GM21367 (cell line): Measurements from ENCODE around the gene SLC5A1.

Source experiments
- ATAC-seq: cut with Tn5 transposase; IDR thresholded peaks from one replicate; pipeline ENCODE4 v1.9.1; 2021; ENCODE audit not compliant: unreplicated experiment

SLC5A1 gene

DNA sequence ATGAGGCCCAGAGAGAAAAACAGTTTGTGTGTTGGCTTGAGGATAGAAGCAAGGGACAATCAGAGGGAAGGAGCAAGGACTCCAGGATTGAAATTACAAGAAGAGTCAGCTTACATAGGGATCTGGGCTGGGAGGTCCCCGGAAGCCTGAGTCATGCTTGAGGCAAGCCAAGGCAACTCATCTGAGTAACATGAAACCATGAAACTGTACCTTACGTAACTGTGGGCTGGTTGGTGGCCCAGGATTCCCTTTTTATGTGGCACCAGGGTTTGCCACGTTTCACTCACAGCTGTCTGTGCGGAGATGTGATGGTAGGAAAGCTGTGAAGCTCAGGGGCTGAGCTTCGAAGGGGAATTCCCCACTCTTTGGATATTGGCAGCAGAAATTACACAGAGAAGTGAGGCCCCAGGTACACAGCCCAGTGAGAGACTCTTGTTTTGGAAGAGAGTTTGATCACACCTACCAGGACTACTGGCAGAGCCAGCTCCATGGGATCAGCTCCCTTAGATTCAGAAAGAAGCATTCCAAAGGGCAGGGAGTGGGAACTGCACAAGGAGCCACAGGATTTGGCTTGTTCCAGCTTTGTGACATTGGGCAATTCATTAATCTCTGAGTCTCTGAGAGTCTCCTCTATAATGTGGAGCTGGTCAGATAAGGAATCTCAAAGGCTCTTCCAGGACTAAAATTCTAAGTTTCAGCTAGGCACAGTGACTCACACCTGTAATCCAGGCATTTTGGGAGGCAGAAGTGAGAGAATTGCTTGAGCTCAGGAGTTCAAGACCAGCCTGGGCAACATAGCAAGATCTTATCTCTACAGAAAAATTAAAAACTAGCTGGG, 7.8 kb downstream of the SLC5A1 start:
- peak; percentile 53 for ATAC-seq

DNA sequence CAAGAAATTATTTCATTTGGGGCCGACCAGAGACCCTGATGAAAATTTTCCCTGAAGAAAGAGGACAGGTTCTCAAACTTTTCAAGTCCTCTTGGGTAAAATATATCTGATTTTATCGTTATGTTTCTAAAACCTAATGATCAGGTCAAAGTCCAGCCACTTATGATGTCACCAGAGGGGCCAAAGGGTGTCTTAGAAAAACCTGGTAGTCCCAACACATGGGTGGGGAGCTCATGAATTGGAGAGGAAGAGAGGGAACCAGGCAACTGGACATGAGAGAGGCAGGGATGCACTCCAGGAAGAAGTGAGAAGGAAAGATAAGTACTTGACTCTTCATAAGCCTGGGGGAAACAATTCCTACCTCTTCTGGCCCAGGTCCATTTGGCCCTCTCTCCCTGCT, 9.2 kb downstream of the SLC5A1 start:
- no peak for ATAC-seq

DNA sequence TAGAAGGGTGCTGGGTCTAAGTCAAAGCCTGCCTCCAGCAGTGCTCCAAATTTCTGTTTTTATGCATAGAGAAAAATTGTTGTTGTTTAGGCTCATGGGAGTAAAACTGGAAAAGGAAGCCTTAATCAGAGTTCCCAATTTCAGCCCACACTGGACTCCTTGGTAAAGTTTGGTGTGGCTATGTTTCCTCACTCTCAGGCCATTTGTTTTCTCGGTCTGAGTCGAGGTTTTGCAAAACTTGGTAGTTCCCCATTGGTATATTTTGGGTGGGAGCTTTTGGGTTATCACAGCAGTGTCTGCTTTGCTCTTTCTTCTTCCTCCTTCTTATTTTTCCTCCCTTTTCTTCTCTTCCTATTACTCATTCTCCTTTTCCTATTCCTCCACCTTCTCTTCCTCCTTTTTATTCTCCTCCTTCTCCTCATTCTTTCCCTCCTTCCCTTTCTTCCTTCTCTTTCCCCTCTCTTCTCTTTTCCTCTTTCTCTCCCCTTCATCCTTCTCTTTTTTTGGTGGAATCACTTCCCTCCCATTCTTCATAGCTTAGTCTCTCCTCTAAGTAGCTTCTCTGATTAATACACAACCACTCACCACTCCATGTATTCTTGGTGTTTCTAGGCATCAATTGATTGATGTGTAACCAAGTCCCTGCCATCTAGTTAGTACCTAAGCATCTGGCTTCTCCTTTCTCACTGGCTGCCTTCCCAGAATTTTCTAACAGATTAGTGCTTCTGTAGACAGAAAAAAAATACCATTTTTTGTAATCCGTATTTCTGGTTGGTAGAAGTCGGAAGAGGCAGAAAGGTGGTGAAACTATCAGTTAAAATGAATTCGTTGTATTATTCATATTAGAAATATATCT, 10.1 kb downstream of the SLC5A1 start:
- no peak for ATAC-seq

DNA sequence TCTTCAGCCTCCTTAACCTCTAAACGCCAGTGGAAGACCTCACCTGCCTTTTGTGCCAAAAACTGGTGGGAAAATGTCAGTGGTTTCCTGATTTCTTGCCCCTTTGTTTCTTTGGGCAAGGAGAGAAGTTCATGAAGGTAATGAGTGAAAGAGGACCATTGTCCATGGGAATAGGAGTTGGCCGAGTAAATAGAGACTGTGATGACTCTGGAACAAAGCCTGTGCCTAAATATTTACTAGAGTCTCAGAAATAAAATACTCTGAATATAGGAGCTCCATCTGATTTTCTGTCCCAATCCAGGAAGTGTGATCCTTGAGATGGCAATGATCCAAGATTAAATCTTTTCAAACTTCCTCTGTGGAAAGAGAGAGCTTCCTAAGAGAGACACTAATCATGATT, 12.0 kb downstream of the SLC5A1 start:
- ATAC-seq, result no peak

DNA sequence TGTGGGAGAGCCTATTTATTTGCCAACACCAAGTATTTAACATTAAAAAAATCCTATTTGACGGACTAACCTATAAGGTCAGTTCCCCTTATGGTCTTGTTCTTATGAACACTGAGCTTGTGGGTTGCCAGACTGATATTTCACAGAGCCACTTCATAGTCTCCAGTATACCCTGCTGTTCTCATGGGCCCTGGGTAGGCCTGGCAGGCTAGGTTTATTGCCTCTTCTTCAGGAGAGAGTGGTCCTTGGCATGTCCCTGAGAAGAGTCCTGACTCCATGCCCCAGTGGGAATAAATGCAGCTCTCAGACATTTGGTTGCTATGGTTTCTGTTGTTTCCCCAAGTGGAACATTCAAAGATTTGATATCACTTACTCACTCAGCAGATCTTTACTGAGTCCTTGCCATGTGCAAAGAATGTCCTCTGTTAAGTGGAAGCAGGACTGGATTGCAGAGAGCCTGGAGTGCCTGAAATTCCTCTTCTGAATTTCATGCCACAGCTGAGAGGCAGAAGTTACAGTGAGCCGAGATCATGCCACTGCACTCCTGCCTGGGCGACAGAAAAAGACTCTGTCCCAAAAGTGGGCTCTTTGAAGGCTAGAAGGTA, 15.7 kb downstream of the SLC5A1 start:
- ATAC-seq, result no peak

DNA sequence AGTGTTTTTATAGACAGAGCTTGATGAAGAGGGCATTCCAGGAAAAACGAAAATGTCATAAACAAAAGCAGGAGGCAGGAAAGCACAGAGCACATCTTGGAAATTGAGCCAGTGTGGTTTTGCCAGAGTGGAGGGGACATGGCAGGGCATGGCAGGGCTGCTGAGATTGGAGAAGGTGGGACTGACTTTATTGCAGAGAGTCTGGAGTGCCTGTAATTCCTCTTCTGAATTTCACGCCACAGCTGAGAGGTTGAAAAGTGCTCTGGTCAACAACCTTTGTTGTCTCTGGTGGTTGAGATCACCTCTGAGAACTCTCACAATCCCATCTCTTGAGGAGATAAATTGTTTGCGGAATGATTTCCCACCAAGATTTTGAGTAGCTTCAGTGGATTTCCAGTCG, 16.4 kb downstream of the SLC5A1 start:
- no peak for ATAC-seq

DNA sequence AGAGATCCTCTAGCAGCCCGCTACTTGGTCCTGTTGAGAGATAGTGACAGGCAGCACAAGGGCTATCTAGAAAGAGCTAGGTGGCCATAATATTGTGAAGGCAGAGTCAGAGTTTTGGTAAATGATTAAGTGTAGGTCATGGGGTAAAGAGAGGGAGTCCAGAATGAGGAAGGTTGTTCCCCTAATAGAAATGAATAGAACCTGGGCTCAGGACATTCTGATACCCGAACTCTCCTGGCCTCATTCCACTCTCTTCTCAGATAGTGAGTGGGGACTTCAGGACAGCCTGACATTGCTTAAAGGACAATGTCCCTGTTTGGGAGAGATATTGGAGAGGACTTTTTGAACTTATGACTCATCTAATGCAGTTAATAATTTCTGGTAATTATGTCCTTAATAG, 20.6 kb downstream of the SLC5A1 start:
- ATAC-seq, result no peak

DNA sequence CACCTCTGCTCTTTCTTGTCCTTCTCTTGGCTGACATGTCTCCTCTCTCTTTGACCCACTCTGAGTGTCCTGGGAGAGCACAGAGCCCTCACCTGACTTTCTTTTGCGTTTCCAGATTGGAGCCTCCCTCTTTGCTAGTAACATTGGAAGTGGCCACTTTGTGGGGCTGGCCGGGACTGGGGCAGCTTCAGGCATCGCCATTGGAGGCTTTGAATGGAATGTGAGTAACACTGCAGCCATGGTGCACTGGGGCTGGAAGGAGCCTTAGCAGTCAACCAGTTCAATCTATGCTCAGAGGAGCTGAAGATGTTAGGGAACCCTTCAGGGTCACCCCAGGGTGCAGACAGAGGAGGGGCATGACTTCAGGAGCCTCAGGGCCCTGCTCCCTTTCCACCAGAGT, 23.8 kb downstream of the SLC5A1 start:
- no peak for ATAC-seq

DNA sequence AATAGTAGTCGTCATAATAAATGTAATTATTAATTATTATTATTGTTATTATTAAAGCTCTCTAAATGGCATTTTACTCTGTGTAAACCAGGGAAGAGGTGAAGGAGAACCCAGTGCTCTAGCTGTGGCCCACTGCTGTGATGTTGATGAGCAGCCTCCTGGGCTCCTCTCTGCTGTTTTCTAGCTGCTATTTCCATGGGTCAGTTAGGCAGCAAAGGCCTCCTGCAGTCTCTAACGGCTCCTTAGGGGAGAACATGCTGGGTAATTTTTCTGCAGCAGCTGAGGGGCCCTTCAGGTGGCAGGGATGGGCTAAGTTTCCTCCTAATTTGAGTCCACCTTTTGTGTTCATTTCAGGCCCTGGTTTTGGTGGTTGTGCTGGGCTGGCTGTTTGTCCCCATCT, 24.6 kb downstream of the SLC5A1 start:
- no peak for ATAC-seq

DNA sequence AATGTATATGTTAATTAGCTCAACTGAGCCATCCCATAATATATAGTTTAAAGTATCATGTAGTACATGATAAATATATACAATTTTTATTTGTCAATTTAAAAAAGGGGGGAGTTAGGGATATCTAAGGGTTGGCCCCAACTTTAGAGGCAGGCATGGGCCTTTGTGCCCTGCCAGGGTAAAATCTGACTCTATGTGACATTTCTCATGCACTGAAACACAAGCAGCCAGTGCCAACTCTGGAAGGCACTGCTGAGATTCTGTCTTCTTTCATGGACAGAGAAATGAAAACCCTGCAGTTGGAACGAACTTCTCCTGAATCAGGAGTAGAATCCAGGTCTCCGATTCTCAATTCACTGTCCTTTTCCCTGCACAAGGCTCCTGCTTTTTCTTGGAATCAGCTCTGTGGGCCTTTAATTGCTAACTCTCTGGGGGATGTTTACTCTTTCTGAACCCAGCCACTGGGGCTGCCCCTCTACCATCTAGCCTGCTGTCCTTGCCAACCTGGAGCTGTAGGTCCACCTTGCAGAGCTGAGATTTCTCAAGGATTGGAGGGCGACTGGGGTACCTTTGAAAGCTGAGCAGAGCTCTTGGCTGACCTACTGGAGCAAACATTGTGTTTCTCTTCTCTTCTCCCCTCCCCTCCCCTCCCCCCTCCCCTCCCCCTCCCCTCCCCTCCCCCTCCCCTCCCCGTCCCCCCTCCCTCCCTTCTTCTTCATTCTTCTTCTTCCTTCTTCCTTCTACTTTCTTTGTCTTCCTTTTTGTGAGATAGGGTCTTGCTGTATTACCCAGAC, 26.7 kb downstream of the SLC5A1 start:
- no peak for ATAC-seq

DNA sequence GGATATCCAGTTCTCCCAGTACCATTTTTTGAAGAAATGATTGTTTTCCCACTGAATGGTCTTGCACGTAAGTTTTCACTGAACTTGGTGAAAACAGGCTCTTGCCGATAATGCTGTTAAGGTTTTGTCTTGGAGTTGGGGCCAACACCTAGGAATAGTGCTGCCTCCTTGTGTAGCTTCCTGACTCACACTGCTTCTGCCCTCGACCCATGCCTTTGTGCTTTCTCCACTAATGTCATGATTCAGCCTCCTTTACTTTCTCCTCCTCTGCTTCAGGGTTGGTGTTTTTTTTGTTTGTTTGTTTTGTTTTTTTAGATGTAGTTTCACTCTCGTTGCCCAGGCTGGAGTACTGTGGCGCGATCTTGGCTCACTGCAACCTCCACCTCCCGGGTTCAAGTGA, 30.2 kb downstream of the SLC5A1 start:
- no peak for ATAC-seq

DNA sequence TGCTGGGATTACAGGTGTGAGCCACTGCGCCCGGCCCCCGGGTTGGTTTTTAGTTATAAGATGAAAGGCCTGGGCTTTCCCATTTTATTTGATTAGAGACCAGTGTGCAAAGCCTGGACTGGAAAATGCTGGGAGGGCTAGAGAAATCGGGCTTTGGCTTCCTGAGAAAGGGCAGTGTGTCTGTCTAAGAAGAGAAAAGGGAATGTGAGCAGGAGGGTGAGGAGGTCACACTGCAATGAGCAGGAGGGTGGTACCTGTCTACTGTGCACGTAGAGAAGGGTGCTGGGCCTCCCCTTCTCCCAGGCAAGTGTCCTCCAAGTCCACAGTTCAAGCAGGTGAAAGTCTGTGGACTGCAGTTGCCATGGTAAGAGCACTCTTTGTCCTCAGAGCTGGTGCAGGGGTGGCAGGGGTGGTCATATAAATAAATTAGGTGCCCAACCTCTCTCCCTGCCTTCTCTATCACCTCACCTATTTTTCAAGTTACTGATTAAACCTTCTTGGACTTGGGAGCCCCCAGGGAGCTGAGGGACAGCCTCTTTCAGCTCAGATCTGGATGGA, 30.8 kb downstream of the SLC5A1 start:
- no peak for ATAC-seq

DNA sequence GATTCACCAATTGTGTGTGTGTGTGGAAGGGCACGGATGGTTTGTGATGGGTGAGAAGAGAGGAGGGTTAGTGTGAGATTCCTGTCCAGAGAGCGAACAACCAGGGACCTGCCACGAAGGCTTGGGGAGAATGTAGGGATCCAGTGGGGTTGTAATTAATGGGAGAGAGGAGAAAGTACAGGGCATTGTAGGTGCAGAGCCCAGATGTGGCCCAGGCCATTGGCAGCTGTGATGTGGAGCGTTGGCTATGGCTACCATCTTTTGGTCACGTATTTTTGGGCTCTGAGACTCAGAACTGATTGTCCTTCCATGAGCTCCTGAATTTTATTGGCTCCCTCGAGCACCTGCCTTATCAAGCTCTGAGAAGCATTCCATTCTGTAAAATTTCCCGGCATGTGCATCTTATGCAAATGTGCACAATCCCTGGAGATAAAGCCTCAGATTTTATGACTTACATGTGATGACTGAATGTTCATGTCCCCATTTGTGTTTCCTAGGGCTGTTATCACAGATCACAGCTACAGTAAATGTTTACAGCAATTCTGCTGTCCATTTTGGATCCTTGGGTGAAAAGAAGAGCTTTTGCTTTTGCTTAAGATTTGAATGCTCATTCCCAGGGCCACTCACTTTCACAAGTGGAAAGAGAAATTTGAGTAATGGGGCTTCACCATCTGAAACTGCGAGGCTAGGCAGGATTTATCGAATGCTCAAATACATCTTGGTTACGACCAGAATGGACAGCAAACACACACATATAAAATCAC, 33.1 kb downstream of the SLC5A1 start:
- no peak for ATAC-seq

DNA sequence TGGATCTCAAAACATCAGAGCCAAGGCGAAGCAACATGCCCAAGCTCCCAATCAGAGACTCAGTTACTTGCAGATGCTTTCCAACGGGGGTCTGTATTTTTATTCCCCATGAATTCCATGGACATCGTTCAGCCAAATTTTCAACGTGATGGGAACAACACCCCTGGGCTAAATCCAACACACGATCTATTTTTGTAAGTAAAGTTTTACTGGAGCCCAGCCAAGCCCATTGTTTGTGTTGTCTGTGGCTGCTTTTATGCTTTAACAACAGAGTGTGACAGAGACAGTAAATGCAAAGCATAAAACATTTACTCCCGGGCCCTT, 33.7 kb downstream of the SLC5A1 start:
- no peak for ATAC-seq

DNA sequence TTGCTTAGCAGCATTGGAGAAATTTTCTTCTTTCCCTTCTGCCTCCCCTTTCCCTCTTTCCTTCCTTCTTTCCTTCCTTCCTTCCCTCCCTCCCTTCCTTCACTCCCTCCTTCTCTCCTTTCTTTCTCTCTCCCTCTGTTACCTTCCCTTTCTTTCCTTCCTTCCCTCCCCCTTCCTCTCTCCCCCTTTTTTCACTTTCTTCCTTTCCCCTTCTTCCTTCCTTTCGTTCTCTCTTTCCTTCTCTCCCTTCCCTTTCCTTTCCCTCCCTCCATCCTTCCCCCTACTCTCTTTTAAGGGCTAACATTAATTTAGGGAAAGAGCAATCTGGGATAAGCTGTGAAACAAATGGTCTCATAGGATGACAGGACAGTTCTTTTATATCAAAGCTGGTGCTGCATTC, 34.1 kb downstream of the SLC5A1 start:
- ATAC-seq, result no peak

DNA sequence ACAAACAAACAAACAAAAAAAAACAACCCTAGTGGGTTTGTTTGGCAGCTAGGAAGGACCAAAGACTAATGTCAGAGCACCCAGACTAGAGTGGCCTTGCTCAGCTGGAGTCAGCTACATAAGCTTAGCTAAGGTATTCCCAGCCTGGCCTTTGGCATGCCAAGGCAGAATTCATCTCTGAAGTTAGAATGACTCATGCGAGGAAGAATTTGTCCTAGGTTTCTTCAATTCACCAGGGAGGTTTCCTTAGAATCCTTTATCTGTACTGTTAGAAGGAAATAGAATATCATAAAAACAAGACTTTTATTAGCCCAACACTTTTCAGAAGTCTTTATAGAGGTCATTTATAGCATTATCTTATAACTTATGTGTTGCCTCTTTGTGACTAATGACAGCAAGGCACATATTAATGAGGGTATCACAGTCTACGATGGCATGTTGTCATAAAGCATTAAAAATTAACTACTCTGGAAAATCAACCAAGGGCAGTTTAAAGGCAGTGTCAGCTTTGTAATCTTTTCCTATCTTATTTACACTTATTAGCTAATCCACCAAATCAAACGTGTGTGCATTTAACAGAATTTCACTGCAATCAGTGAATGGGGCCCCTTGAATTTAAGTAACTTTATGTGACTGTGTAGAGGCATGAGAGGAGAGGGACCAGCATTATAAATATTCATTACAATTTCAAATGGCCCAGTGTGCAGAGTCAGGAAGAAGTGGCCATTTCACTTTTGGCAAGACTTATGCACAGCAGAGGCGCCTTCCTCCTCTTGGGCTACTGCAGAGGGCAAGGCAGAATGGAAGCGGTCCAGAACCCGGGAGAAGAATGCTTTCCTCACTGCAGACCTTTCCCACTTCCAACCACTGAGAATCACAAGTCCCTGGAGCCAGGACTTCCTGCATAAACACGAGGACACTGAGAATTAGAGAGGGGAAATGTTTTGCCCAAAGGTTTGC, 36.3 kb downstream of the SLC5A1 start:
- no peak for ATAC-seq

DNA sequence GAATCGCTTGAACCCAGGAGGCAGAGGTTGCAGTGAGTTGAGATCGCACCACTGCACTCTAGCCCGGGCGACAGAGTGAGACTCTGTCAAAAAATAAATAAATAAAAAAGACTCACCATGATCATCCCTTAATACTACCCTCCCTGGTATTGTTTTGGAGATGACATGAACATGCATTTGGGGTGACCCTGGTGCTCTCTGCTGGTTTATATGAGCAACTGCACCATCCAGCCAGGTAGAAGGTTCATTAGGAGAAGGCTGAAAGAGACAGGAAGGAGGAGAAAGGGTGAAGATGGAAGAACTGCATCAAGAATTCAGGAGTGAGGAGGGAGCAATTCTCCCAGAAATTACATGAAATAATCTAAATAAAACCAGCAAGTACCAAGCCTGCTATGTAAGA, 37.8 kb downstream of the SLC5A1 start:
- no peak for ATAC-seq

DNA sequence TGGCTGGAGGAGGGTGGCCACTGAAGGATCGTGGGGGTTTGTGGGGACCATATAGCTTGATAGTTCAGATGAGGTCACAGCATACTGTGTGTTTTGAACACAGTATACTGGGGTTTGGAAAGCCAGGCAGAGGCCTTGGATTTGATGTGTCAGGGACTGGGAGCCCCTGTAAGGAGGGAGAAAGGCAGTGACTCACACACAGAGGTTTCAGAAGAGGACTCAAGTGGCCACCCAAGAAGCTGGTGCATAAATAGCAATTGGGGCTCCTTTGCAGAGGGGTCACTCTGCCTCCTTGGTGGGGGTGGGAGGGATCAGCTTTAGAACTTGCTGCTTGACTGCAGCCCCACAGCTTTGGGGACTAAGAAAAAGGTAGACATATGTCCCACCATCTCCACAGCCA, 39.3 kb downstream of the SLC5A1 start:
- ATAC-seq, result no peak

DNA sequence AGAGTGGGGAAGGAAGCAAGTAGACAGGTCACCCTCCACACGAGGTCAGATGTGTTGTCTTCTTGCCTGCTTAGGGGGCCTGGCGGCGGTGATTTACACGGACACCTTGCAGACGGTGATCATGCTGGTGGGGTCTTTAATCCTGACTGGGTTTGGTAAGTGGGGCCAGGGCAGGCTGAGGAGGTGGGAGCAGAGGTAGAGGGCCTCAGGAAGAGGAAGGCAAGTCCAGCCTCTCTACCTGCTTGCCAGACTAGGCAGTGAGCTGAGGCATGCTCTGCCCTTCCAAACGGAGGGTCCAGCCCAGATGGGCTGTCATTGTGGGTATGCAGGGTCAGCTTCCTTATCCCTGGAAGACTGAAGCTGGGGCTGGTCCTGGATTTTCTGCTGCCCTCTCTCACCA, 39.9 kb downstream of the SLC5A1 start:
- ATAC-seq, result no peak
